GM12878 (cell line): ENCODE results near the gene SCMH1. TPM values are rescaled to one million over a fixed set of nuclear protein-coding genes. Genes with fewer than 3 reads are reported as not detected.
A peak's percentile ranks its signal among the peaks of the same experiment; 100 is the strongest.

Experiments used
- ATAC-seq: fragments of 200-7000 bp; cut with Tn5 transposase; 3 replicates; pipeline ENCODE4 v1.9.1; 2020; ENCODE audit warnings: mild to moderate bottlenecking, moderate library complexity
- BruUV-seq: library from RNA; stranded (reverse); fragments of 400-500 nt; replicated peaks from 2 replicates; lab custom pipeline; 2021; lab: Mats Ljungman, UMichigan
- CTCF ChIA-PET: fragments of 300-600 bp; sonication (Branson Sonifier 250); formaldehyde crosslinking; extraction: SDS; loops from one replicate; lab custom pipeline; 2021; ENCODE audit warnings: inconsistent platforms; lab: Yijun Ruan, JAX
- POLR2A ChIA-PET: fragments of 350-600 bp; formaldehyde crosslinking; extraction: SDS; loops from one replicate; lab custom pipeline; 2021; ENCODE audit warnings: inconsistent platforms; lab: Charles Lee
- RAD21 ChIA-PET: fragments of 300-600 bp; sonication (Branson Sonifier 250); formaldehyde crosslinking; loops from one replicate; lab custom pipeline; 2023; ENCODE audit warnings: antibody characterized with exemption; ENCODE audit not compliant: unreplicated experiment; lab: Charles Lee
- SMC1A ChIA-PET: fragments of 300-600 bp; sonication (Branson Sonifier 250); formaldehyde crosslinking; loops from one replicate; lab custom pipeline; 2023; ENCODE audit not compliant: unreplicated experiment, uncharacterized antibody; lab: Charles Lee
- DNase-seq: peaks from one replicate; pipeline ENCODE4 v3.0.0-alpha.2; 2011; ENCODE audit warnings: low read depth, low spot score
- FAIRE-seq: peaks from 3 replicates; lab custom pipeline; 2011; peaks lifted over from hg19 to GRCh38; lab: Jason Lieb, UNC
- H2AFZ ChIP-seq: 2 replicates; pipeline ENCODE4 v1.6.0; 2011; ENCODE audit warnings: low read depth, low read length, control low read depth; ENCODE audit not compliant: control insufficient read depth
- H3K27ac ChIP-seq: 2 replicates; pipeline ENCODE4 v1.5.1; 2011; ENCODE audit warnings: control low read depth; ENCODE audit not compliant: control insufficient read depth, insufficient read depth
- H3K27me3 ChIP-seq, 2 experiments: replicated peaks in 1 of 2; 2 replicates each; pipeline versions ENCODE4 v1.6.0 to v1.6.1; 2011; ENCODE audit warnings: low read length in 1 of 2; ENCODE audit not compliant: control insufficient read depth in 2 of 2, insufficient read depth in 2 of 2
- H3K36me3 ChIP-seq, 2 experiments: 2 replicates each; pipeline ENCODE4 v1.5.1; 2011; ENCODE audit warnings: low read length in 1 of 2; ENCODE audit not compliant: control insufficient read depth in 2 of 2, insufficient read depth in 2 of 2
- H3K4me1 ChIP-seq: 2 replicates; pipeline ENCODE4 v1.6.1; 2011; ENCODE audit warnings: mild to moderate bottlenecking, low read length, moderate library complexity, mixed read lengths; ENCODE audit not compliant: control insufficient read depth, insufficient read depth
- H3K4me2 ChIP-seq: 2 replicates; pipeline ENCODE4 v1.6.0; 2011; ENCODE audit warnings: control low read depth; ENCODE audit not compliant: control insufficient read depth, insufficient read depth
- H3K4me3 ChIP-seq: fragments of 200-600 bp; sonication (generic); 2 replicates; pipeline ENCODE4 v1.5.1; 2016
- H3K79me2 ChIP-seq: 2 replicates; pipeline ENCODE4 v1.6.0; 2011; ENCODE audit warnings: low read length; ENCODE audit not compliant: control insufficient read depth, insufficient read depth
- H3K9ac ChIP-seq: 2 replicates; pipeline ENCODE4 v1.8.0; 2011; ENCODE audit warnings: low read length, control low read depth, mixed read lengths; ENCODE audit not compliant: control insufficient read depth, insufficient read depth
- H3K9me3 ChIP-seq: replicated peaks from 3 replicates; pipeline ENCODE4 v1.5.1; 2011; ENCODE audit warnings: mild to moderate bottlenecking, low read length; ENCODE audit not compliant: control insufficient read depth, insufficient read depth
- H4K20me1 ChIP-seq: 2 replicates; pipeline ENCODE4 v1.6.0; 2011; ENCODE audit not compliant: control insufficient read depth, insufficient read depth
- ASH2L ChIP-seq: fragments of 300-600, 200-600 bp; sonication (generic); IDR thresholded peaks from 2 replicates; pipeline ENCODE4 v1.6.1; 2017; ENCODE audit warnings: low read depth, mild to moderate bottlenecking, borderline replicate concordance
- ESRRA ChIP-seq: IDR thresholded peaks from 2 replicates; pipeline ENCODE4 v1.6.1; 2012; ENCODE audit warnings: mild to moderate bottlenecking, low read length, improper control_type of control experiment
- HDAC2 ChIP-seq: fragments of 200-600 bp; sonication (generic); IDR thresholded peaks from 2 replicates; pipeline ENCODE4 v1.6.1; 2017
- MEF2A ChIP-seq: IDR thresholded peaks from 2 replicates; pipeline ENCODE4 v1.6.1; 2011; ENCODE audit warnings: low read depth, mild to moderate bottlenecking, low read length, moderate library complexity; ENCODE audit not compliant: insufficient read depth
- MEF2B ChIP-seq: fragments of 450-650 bp; IDR thresholded peaks from 2 replicates; pipeline ENCODE4 v1.6.1; 2018; ENCODE audit warnings: mild to moderate bottlenecking, moderate library complexity; ENCODE audit not compliant: partially characterized antibody, poor library complexity, severe bottlenecking
- MTA2 ChIP-seq: fragments of 450-650 bp; IDR thresholded peaks from 2 replicates; pipeline ENCODE4 v1.6.1; 2016; ENCODE audit warnings: low read depth, mild to moderate bottlenecking, moderate library complexity
- RUNX3 ChIP-seq: IDR thresholded peaks from 2 replicates; pipeline ENCODE4 v1.6.1; 2012; ENCODE audit warnings: low read length, inconsistent platforms
- SPI1 ChIP-seq: IDR thresholded peaks from 2 replicates; pipeline ENCODE4 v1.6.1; 2011; ENCODE audit warnings: low read depth, mild to moderate bottlenecking, low read length, moderate library complexity, borderline replicate concordance; ENCODE audit not compliant: insufficient read depth
- TBL1XR1 ChIP-seq: IDR thresholded peaks from 2 replicates; pipeline ENCODE4 v1.6.1; 2012; ENCODE audit warnings: low read depth, low read length, improper control_type of control experiment
- ZNF384 ChIP-seq: IDR thresholded peaks from 2 replicates; pipeline ENCODE4 v1.6.1; 2012; ENCODE audit warnings: low read depth, mild to moderate bottlenecking, low read length, improper control_type of control experiment, borderline replicate concordance
- WGBS: methylation state at CpG from one replicate; pipeline ENCODE4 v1.1.6; 2016; ENCODE audit warnings: low lambda C conversion rate; ENCODE audit not compliant: insufficient replicate concordance, insufficient coverage; ENCODE audit errors: missing lambda C conversion rate; 5-methylcytosine and 5-hydroxymethylcytosine counted together
- in situ Hi-C: fragments of 300-500 bp; cut with MboI; formaldehyde crosslinking; loops from 9 replicates; pipeline ENCODE4 v1.14.3; 2018; ENCODE audit warnings: mixed read lengths
- intact Hi-C: fragments of 100-400 bp; cut with micrococcal nuclease; formaldehyde crosslinking; loops from one replicate; pipeline ENCODE4 v1.14.2; 2022; ENCODE audit not compliant: unreplicated experiment
- polyA plus RNA-seq, 11 experiments: library from polyadenylated mRNA; depleted of rRNA in 4 of 11; unstranded in 6 of 11; stranded (reverse) in 5 of 11; fragments of >200 nt; fragmentation: Nextera tagmentation in 4 of 11; fragmentation: Illumina TruSeq in 1 of 11; extraction: Ambion mirVana in 4 of 11; extraction: Trizol in 1 of 11; gene quantifications; 1 replicate in 1 of 11; 2 replicates in 10 of 11; pipeline versions ENCODE4 v1.2.1 to v1.2.3, GENCODE V29; 2011 to 2016; ENCODE audit warnings: inconsistent platforms in 2 of 11, missing spikeins in 2 of 11, low read depth in 1 of 11
- total RNA-seq, 4 experiments: library from RNA; depleted of rRNA in 3 of 4; stranded (reverse); fragments of >200 nt in 3 of 4; fragmentation: Illumina TruSeq in 1 of 4; extraction: Trizol in 1 of 4; gene quantifications; 2 replicates each; pipeline versions ENCODE4 v1.2.1 to v1.2.3, GENCODE V29; 2013 to 2021

The SCMH1 gene
- total and polyA plus RNA-seq, 10 of the 15 experiments (the other 5 are each of a cell fraction or from before 2014, with no cell fraction given), result 7.5 to 44.1 (median 27.8) TPM

- no peak for TF ChIP-seq TBL1XR1
- TF ChIP-seq, all 136 proteins: peak for 0
Observed at GRCh38 chr1:41173651-41174050, 68.5 kb downstream of the SCMH1 start (continued).

- Histone ChIP-seq H3K27ac (peak overlapping the region; percentile 50; the same call in 1 of the 2 replicates), H3K4me1 (peaks cover 27% of the 10 kb centered on the region), H3K36me3 (peaks cover 0 to 8% of the 10 kb centered on the region in 2 experiments; a peak in 2 of 4 replicates), H3K27me3 (no peaks in the 10 kb centered on the region), H3K4me2 (peak overlapping the region; percentile 67), H3K9ac (no peak overlapping the region), H3K9me3 (peaks cover 22% of the 10 kb centered on the region), H3K79me2 (peaks cover 6% of the 10 kb centered on the region), H4K20me1 (no peaks in the 10 kb centered on the region)
- ChIA-PET SMC1A (interaction anchor here (0.7 kb wide), 1 partner anchor 533 kb away, joined by 3 read pairs; no protein-coding TSS in a partner anchor), RAD21 (interaction anchor here (2.5 kb wide), 1 partner anchor 70 kb away, joined by 5 read pairs; no protein-coding TSS in a partner anchor)
- intact Hi-C loops, result no loop called here
- no TSS peak for BruUV-seq
- TF ChIP-seq HDAC2 (no peak), MTA2 (peak; percentile 60; the same call in 1 of the 2 replicates), ZNF384 (no peak), ESRRA (no peak), RUNX3 (peak; percentile 66; the same call in 1 of the 2 replicates), ASH2L (no peak), MEF2A (peak; percentile 80), MEF2B (peak; percentile 77), SPI1 (peak; percentile 36; the same call in 1 of the 2 replicates)
- TF ChIP-seq, all 136 proteins: peak for 5
- H3K4me3 ChIP-seq, result no peak overlapping the region
- H2AFZ ChIP-seq, result no peak overlapping the region
- DNase-seq, result no peak
- FAIRE-seq, result peak; percentile 83
- in situ Hi-C loops, result no loop called here
- ChIA-PET POLR2A (no interaction called here), CTCF (interaction anchor here (1.3 kb wide), 1 partner anchor 72 kb away, joined by 4 read pairs; no protein-coding TSS in a partner anchor)
- 84% methylated on average over 1 of the region's 1 CpG for WGBS
- peak; percentile 80 for ATAC-seq
Observed at GRCh38 chr1:41171266-41171874, 70.7 kb downstream of the SCMH1 start.
